Hypothalamus (tissue), 51 donors: Measurements from ENCODE around the gene PCSK6.

ENCODE experiments used
- DNase-seq, 51 donors: peaks; one replicate each; lab custom pipeline; 2025; lab: John Stamatoyannopoulos, UW

PCSK6 gene

DNA sequence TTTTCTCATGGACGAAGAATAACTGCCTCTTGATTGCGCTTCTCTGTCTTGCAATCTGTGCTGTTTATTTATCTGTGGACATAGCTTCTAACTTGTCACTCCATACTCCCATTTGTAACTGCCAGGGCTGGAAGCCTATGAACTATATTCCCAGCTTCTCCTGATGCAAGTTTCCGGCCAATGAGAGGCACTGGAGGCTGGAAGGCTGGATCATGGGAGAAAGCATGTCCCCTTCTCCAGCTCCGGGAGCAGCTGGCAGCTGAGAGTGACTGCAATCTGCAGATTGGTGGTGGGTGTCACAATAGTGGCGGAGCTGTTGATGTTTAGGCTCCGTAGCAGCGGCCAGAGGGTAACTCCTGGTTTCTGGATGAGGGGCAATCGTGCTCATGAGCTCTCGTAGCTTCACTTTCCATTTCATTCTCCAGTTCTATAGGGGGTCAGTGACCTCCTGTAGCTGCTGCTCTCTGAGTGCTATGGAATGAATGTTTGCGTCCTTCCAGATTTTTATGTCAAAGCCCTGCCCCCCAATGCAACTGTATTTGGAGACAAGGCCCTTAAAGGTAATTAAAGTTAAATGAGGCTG is 35.7 kb upstream of the PCSK6 start:
- DNase-seq: no peak

DNA sequence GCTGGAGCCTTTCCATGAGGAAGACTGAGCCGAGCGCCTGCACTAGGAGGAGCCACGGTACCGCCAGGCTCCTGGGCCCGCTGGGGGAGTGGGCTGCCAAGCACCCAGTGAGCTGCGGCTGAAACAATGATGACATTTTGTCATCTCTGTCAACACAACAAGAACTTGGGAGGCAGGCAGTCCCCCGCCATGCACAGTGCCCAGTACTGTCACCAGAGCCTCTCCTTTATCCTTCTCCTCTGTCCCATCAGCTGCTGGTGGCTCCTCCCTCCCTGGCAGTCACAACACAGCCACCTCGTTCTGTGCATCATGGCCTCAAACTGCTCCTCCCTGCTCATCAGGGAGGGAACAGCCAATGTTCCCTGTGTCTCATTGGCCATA is 34.0 kb upstream of the PCSK6 start:
- peak in 36 of 51 donors; percentile 26 to 91 (median 72) for DNase-seq

- no peak for DNase-seq
These were observed 33.4 kb upstream of the PCSK6 start for GRCh38 chr15:101522621-101523559.

DNA sequence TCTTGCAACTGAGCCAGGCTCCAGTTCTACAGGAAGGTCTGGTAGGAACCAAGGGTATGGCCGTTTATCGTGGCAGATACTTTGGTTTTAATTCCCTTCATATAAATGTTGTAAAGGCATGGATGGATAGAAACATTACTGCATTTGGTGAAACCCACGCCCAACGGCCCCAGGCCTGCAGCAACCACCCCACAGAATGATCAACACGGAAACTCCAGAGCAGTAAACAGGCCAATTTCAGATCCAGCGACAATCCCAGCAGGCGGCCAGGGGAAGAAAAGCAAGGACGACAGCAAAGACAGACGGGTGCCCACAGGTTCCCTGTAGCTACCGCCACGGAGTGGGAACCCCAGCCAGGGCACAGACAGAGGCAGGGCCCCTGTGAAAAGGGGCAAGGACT is 32.6 kb upstream of the PCSK6 start:
- no peak for DNase-seq

- no peak for DNase-seq
These were observed 32.1 kb upstream of the PCSK6 start for GRCh38 chr15:101521591-101521990.

- no peak for DNase-seq
These were observed 31.6 kb upstream of the PCSK6 start for GRCh38 chr15:101521069-101521468.

DNA sequence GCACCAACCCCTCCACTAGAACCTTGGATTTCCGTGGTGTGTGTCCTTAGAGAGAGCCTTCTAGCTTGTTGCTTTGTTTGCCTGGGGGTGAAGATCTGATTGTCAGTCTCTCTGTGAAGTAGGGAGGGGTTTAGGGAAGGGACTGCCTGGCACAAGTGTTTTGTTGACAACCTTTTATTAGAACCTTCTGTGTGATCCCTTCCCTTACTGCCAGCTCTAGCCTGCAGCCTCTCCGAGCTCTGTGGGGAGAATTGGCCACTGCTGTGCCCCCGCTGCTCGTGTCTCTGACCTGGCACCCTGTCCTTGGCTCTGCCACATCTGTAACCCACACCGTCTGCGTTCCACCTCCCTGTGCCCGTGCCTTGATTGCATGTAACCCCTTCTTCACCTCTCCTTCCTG is 30.9 kb upstream of the PCSK6 start:
- DNase-seq: peak in 11 of 51 donors; percentile 10 to 49 (median 38)

GRCh38 chr15:101517504-101517903 is 28.0 kb upstream of the PCSK6 start:
- DNase-seq: no peak

- no peak for DNase-seq
These were observed 24.8 kb upstream of the PCSK6 start for GRCh38 chr15:101514318-101514717.

GRCh38 chr15:101511717-101512116 is 22.2 kb upstream of the PCSK6 start:
- DNase-seq: no peak

GRCh38 chr15:101510212-101511197 is 21.0 kb upstream of the PCSK6 start:
- no peak for DNase-seq

GRCh38 chr15:101509279-101509678 is 19.8 kb upstream of the PCSK6 start:
- no peak for DNase-seq

GRCh38 chr15:101506491-101506890 is 17.0 kb upstream of the PCSK6 start:
- DNase-seq: no peak

DNA sequence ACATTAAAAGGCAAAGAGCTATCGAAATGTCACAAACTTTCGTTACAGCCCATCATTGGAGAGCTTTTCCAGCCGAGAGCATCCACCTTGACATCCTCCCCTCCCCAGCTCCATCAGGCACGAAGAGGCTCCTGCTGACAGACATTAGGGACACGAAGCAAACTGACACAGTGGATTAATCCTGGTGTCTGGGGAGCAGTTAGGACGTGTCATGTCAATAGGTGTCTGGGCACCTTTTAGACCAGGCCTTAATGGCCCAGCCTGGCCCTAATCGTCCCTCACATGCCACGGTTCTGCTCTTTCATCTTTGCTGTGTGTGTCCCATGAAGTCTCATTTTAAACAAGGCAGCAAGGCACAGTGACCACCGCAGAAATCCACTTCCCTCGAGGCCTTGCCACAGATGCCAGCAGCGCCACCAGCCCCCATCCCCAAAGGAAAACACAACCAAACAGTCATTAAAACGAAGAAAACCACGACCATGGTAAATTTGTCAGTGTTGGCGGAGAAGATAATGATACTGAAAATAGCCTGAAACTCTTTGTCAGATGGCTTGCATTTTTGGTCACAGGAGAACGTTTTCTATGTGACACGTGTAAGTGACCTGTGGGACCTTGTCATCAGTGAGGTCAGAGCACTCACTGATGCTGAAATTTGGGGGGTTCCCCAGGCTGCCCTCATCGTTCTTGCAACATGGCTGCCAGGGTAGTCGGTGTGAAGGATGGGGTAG is 16.3 kb upstream of the PCSK6 start:
- no peak for DNase-seq

DNA sequence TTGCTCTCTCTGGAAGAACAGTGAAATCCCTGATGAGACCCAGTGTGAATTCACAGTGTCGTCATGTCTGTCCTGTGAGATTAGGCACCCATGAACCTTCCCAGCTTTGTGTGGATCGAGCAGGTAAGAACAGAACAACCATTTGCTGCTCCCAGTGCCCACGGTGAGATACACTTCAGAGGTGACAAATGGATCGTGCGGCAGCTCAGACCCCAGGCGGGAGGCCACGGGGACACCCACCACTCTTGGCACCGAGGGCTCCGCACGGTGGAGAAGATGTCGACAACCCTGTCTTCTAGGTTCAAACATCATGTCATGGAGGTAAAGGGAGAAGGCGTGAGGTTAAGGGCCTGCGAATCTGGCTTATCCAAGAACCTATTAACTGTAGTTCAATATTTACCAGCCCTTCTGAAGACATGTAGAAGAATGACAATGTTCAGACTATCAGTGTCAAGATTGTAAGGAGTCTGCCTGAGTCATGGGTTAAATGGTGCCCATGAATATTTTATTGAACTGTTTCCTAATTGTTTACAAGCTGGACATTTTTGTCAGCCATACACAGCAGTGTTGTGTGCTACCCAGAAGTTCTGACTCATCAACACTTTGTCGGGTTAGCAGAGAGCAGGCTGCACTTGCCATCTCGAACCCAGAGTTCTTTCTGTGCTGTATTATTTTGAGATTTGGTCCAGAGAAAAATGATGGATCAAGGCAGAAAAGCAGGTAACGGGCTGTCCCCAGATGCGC is 15.5 kb upstream of the PCSK6 start:
- DNase-seq: no peak

DNA sequence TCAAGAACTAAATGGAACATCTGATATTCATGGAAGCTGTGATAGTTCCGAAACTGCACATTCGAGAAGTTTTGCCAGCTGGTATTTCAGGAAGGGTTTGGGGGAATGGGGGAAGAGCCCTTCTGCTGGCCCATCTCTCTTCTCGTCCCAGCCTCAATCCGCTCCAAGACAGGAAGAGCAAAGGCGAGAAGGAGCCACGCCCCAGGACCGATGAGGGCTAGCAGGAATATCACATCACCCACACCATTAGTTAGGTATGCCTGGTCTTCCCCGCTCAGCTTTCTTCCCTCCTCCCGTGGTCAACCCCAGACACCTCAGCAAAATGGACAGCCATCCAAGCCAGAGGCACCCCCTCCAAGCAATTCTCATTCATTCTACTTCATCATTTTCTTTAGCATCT is 14.9 kb upstream of the PCSK6 start:
- DNase-seq: no peak

GRCh38 chr15:101503296-101503599 is 13.7 kb upstream of the PCSK6 start:
- DNase-seq: no peak

- no peak for DNase-seq
These were observed 13.2 kb upstream of the PCSK6 start for GRCh38 chr15:101502572-101503295.
